B cell (primary cell): ENCODE data around the gene PIP4K2C. TPM values are rescaled to one million over a fixed set of nuclear protein-coding genes. Genes with fewer than 3 reads are reported as not detected.

Experiments
- ATAC-seq: fragments of 200-7000 bp; cut with Tn5 transposase; one replicate; pipeline ENCODE4 v1.10.0; 2021; ENCODE audit warnings: low read depth, mild to moderate bottlenecking, moderate number of reproducible peaks, moderate library complexity
- CTCF ChIA-PET: fragments of 350-600 bp; sonication (Branson Sonifier 250); formaldehyde crosslinking; loops from one replicate; lab custom pipeline; 2021; ENCODE audit warnings: antibody characterized with exemption, inconsistent platforms; lab: Charles Lee
- POLR2A ChIA-PET: fragments of 350-600 bp; sonication (Branson Sonifier 250); formaldehyde crosslinking; loops from one replicate; lab custom pipeline; 2021; ENCODE audit warnings: antibody characterized with exemption; lab: Charles Lee
- DNase-seq: peaks from one replicate; pipeline ENCODE4 v3.0.0; 2013
- H2AFZ ChIP-seq: 2 replicates; pipeline ENCODE4 v1.6.1; 2012; ENCODE audit warnings: mild to moderate bottlenecking, low read depth, low read length; ENCODE audit not compliant: insufficient read depth, poor library complexity, severe bottlenecking
- H3K27ac ChIP-seq, 2 donors: 1 replicate in 1 of 2; 2 replicates in 1 of 2; pipeline ENCODE4 v1.5.1; 2012 to 2013; ENCODE audit warnings: low read length in 2 of 2, mild to moderate bottlenecking in 2 of 2, moderate library complexity in 1 of 2
- H3K27me3 ChIP-seq, 4 experiments: fragments of 200-600 bp in 1 of 4; sonication (generic) in 1 of 4; replicated peaks in 1 of 4; 1 replicate in 2 of 4; 2 replicates in 2 of 4; pipeline versions ENCODE4 v1.6.1 to v1.7.0; 2013 to 2016; ENCODE audit warnings: low read length in 3 of 4, mild to moderate bottlenecking in 2 of 4, mixed read lengths in 1 of 4, moderate library complexity in 1 of 4; ENCODE audit not compliant: insufficient read depth in 4 of 4, control insufficient read depth in 3 of 4; ENCODE audit errors: control extremely low read depth in 1 of 4
- H3K36me3 ChIP-seq, 2 experiments: replicated peaks in 1 of 2; 1 replicate in 1 of 2; 2 replicates in 1 of 2; pipeline versions ENCODE4 v1.6.1 to v1.7.1; 2013; ENCODE audit warnings: low read length in 1 of 2; ENCODE audit not compliant: insufficient read depth in 2 of 2, control insufficient read depth in 1 of 2; ENCODE audit errors: control extremely low read depth in 1 of 2, extremely low read depth in 1 of 2
- H3K4me1 ChIP-seq, 2 donors: fragments of 200-600 bp in 1 of 2; sonication (generic) in 1 of 2; 1 replicate in 1 of 2; 2 replicates in 1 of 2; pipeline versions ENCODE4 v1.5.1 to v1.6.1; 2013 to 2017; ENCODE audit warnings: low read length in 2 of 2; ENCODE audit not compliant: control insufficient read depth in 2 of 2, insufficient read depth in 2 of 2
- H3K4me2 ChIP-seq: replicated peaks from 2 replicates; pipeline ENCODE3; 2012; ENCODE audit warnings: mild to moderate bottlenecking, low read depth, low read length; ENCODE audit not compliant: poor library complexity, severe bottlenecking
- H3K4me3 ChIP-seq, 5 experiments: fragments of 200-600 bp in 1 of 5; sonication (generic) in 1 of 5; 1 replicate in 3 of 5; 2 replicates in 2 of 5; pipeline versions ENCODE4 v1.5.1 to v1.7.0; 2011 to 2016; ENCODE audit warnings: low read length in 4 of 5, mild to moderate bottlenecking in 4 of 5, low read depth in 2 of 5, control low read depth in 1 of 5, moderate library complexity in 1 of 5; ENCODE audit not compliant: insufficient read depth in 1 of 5; ENCODE audit errors: control extremely low read depth in 1 of 5, extremely low read depth in 1 of 5
- H3K79me2 ChIP-seq: fragments of 200-600 bp; sonication (generic); one replicate; pipeline ENCODE4 v1.6.0; 2016; ENCODE audit warnings: low read length; ENCODE audit not compliant: control insufficient read depth, insufficient read depth
- H3K9ac ChIP-seq: fragments of 200-600 bp; sonication (generic); 2 replicates; pipeline ENCODE4 v1.6.1; 2017; ENCODE audit warnings: mild to moderate bottlenecking, low read length, moderate library complexity
- H3K9me3 ChIP-seq, 3 donors: one replicate each; pipeline versions ENCODE4 v1.6.1 to v1.7.1; 2013; ENCODE audit warnings: low read length in 2 of 3; ENCODE audit not compliant: control insufficient read depth in 2 of 3, insufficient read depth in 1 of 3; ENCODE audit errors: control extremely low read depth in 1 of 3
- H4K20me1 ChIP-seq: 2 replicates; pipeline ENCODE4 v1.6.0; 2012; ENCODE audit warnings: mild to moderate bottlenecking, low read length; ENCODE audit not compliant: insufficient read depth, control insufficient read depth, poor library complexity, severe bottlenecking
- H3K27ac Mint-ChIP-seq: one replicate; pipeline ENCODE4 v1.8.0; 2021; ENCODE audit warnings: mixed read lengths
- H3K27me3 Mint-ChIP-seq: one replicate; pipeline ENCODE4 v1.8.0; 2021; ENCODE audit warnings: mixed read lengths
- H3K4me1 Mint-ChIP-seq: one replicate; pipeline ENCODE4 v1.8.0; 2021; ENCODE audit warnings: mixed read lengths
- H3K4me3 Mint-ChIP-seq: one replicate; pipeline ENCODE4 v1.8.0; 2021; ENCODE audit warnings: mixed read lengths
- H3K9me3 Mint-ChIP-seq: one replicate; pipeline ENCODE4 v1.8.0; 2022; ENCODE audit warnings: mixed read lengths; ENCODE audit not compliant: insufficient read depth
- CTCF ChIP-seq: fragments of 200-600 bp; IDR thresholded peaks from one replicate; pipeline ENCODE4 v1.8.0; 2022; ENCODE audit warnings: antibody characterized with exemption, mild to moderate bottlenecking
- EZH2 ChIP-seq: IDR thresholded peaks from 2 replicates; pipeline ENCODE4 v1.6.1; 2012; ENCODE audit warnings: borderline replicate concordance, low read depth, mild to moderate bottlenecking, moderate library complexity, low read length; ENCODE audit not compliant: insufficient read depth, poor library complexity, severe bottlenecking
- WGBS: methylation state at CpG from one replicate; pipeline ENCODE4 v1.1.5; 2013; ENCODE audit warnings: missing lambda C conversion rate; ENCODE audit not compliant: insufficient coverage; 5-methylcytosine and 5-hydroxymethylcytosine counted together
- intact Hi-C: fragments of 100-400 bp; cut with micrococcal nuclease; formaldehyde crosslinking; loops from one replicate; pipeline ENCODE4 v1.10.0; 2022
- polyA plus RNA-seq: library from polyadenylated mRNA; depleted of rRNA; stranded (reverse); fragments of >200 nt; gene quantifications from 2 replicates; pipeline ENCODE4 v1.2.3, GENCODE V29; 2012
- total RNA-seq, 2 donors: library from RNA; stranded (reverse); fragments of 120-200 nt in 1 of 2; gene quantifications; 1 replicate in 1 of 2; 2 replicates in 1 of 2; pipeline versions ENCODE4 v1.2.3 to v1.2.4, GENCODE V29; 2013 to 2022

Gene PIP4K2C
- total and polyA plus RNA-seq, 2 donors (not counting 1 experiment from before 2014, with no cell fraction given) = 20.1 to 21.3 TPM

- peaks cover 0 to 11% (median 0%) of the 10 kb centered on the region in 3 donors for H3K9me3 ChIP-seq
- peaks cover 61 to 70% of the 10 kb centered on the region in 2 donors for H3K4me1 ChIP-seq
- POLR2A ChIA-PET = interaction anchor here (0.5 to 1.9 kb wide), 3 partner anchors 24 to 504 kb away, joined by 4 to 6 read pairs (median 4); partner anchors contain the start of genes PIP4K2C and STAT6
- no peaks in the 10 kb centered on the region for H3K9me3 Mint-ChIP-seq
- intact Hi-C loops = loop anchor here (2.0 kb wide), 2 partner anchors 18 to 24 kb away; partner anchors contain the start of genes B4GALNT1 and PIP4K2C
- ATAC-seq (no peak), DNase-seq (no peak)
- H3K4me1 Mint-ChIP-seq = peaks cover 64% of the 10 kb centered on the region
- no peak overlapping the region for H3K4me3 ChIP-seq
- peaks cover 0 to 77% (median 39%) of the 10 kb centered on the region in 4 experiments for H3K27me3 ChIP-seq
- peak overlapping the region; percentile 72 for H3K4me3 Mint-ChIP-seq
- peaks cover 53% of the 10 kb centered on the region for H3K27me3 Mint-ChIP-seq
- H3K4me2 ChIP-seq = peak overlapping the region; percentile 62
- peaks cover 4% of the 10 kb centered on the region for H4K20me1 ChIP-seq
- TF ChIP-seq EZH2 (no peak), CTCF (no peak)
- H3K27ac ChIP-seq = no peak overlapping the region
- WGBS = 87% methylated on average over 10 of the region's 11 CpGs
- no peaks in the 10 kb centered on the region for H3K36me3 ChIP-seq
- no peaks in the 10 kb centered on the region for H3K79me2 ChIP-seq
- CTCF ChIA-PET = interaction anchor here (0.7 to 12.6 kb wide), 7 partner anchors 14 to 152 kb away, joined by 3 to 97 read pairs (median 4); partner anchors contain the start of genes B4GALNT1 and PIP4K2C
- H2AFZ ChIP-seq = no peak overlapping the region
- H3K27ac Mint-ChIP-seq = no peak overlapping the region
- H3K9ac ChIP-seq = no peak overlapping the region
Measured at GRCh38 chr12:57614948-57615500, 24.0 kb downstream of the PIP4K2C start.

GRCh38 chr12:57615637-57616036, 24.6 kb downstream of the PIP4K2C start:
- Mint-ChIP-seq H3K9me3 (no peaks in the 10 kb centered on the region), H3K4me3 (peak overlapping the region; percentile 72), H3K27ac (peak overlapping the region; percentile 50), H3K27me3 (peaks cover 55% of the 10 kb centered on the region), H3K4me1 (peaks cover 65% of the 10 kb centered on the region)
- H3K27ac ChIP-seq = no peak overlapping the region
- WGBS = 80% methylated on average over 5 of the region's 5 CpGs
- ChIA-PET CTCF (interaction anchor here (1.2 to 12.6 kb wide), 4 partner anchors 20 to 153 kb away, joined by 3 to 97 read pairs (median 4); no protein-coding TSS in a partner anchor), POLR2A (interaction anchor here (1.9 kb wide), 1 partner anchor 25 kb away, joined by 4 read pairs; the partner anchor contains the start of gene PIP4K2C)
- H3K4me2 ChIP-seq = no peak overlapping the region
- intact Hi-C loops = loop anchor here (2.0 kb wide), 2 partner anchors 17 to 25 kb away; partner anchors contain the start of genes B4GALNT1 and PIP4K2C
- H3K4me1 ChIP-seq = peaks cover 61 to 70% of the 10 kb centered on the region in 2 donors
- H4K20me1 ChIP-seq = peaks cover 10% of the 10 kb centered on the region
- peaks cover 0 to 77% (median 42%) of the 10 kb centered on the region in 4 experiments for H3K27me3 ChIP-seq
- peaks cover 0 to 12% (median 0%) of the 10 kb centered on the region in 3 donors for H3K9me3 ChIP-seq
- no peaks in the 10 kb centered on the region for H3K36me3 ChIP-seq
- no peak for TF ChIP-seq EZH2
- no peak for TF ChIP-seq CTCF
- H3K9ac ChIP-seq = no peak overlapping the region
- no peak overlapping the region for H3K4me3 ChIP-seq
- no peak overlapping the region for H2AFZ ChIP-seq
- no peaks in the 10 kb centered on the region for H3K79me2 ChIP-seq
- no peak for DNase-seq
- ATAC-seq = no peak
